Liver (tissue), 3 donors: ENCODE data around the gene EDA2R.

Experiments used
- FOXA1 ChIP-seq: IDR thresholded peaks from 2 replicates; pipeline ENCODE4 v1.6.1; 2016; ENCODE audit warnings: antibody characterized with exemption
- GABPA ChIP-seq, 2 donors: IDR thresholded peaks in 1 of 2; conservative IDR thresholded peaks in 1 of 2; 2 replicates each; pipeline ENCODE4 v1.6.1; 2016; ENCODE audit warnings: antibody characterized with exemption in 2 of 2, mild to moderate bottlenecking in 1 of 2, moderate library complexity in 1 of 2
- HNF4A ChIP-seq, 2 donors: conservative IDR thresholded peaks; 2 replicates each; pipeline ENCODE4 v1.6.1; 2016; ENCODE audit warnings: antibody characterized with exemption in 2 of 2, mild to moderate bottlenecking in 2 of 2
- JUND ChIP-seq, 2 donors: IDR thresholded peaks; 2 replicates each; pipeline ENCODE4 v1.6.1; 2016; ENCODE audit warnings: antibody characterized with exemption in 2 of 2
- NR2F2 ChIP-seq: IDR thresholded peaks from 2 replicates; pipeline ENCODE4 v1.6.1; 2016; ENCODE audit warnings: antibody characterized with exemption
- RAD21 ChIP-seq, 2 donors: IDR thresholded peaks; 2 replicates each; pipeline ENCODE4 v1.6.1; 2016; ENCODE audit warnings: antibody characterized with exemption in 2 of 2, mild to moderate bottlenecking in 2 of 2
- RXRA ChIP-seq, 2 donors: IDR thresholded peaks; 2 replicates each; pipeline ENCODE4 v1.6.1; 2017 to 2018; ENCODE audit warnings: antibody characterized with exemption in 2 of 2, mild to moderate bottlenecking in 1 of 2
- SP1 ChIP-seq: IDR thresholded peaks from 2 replicates; pipeline ENCODE4 v1.6.1; 2018; ENCODE audit warnings: antibody characterized with exemption, mild to moderate bottlenecking
- TAF1 ChIP-seq: conservative IDR thresholded peaks from 2 replicates; pipeline ENCODE4 v1.6.1; 2016; ENCODE audit warnings: antibody characterized with exemption, mild to moderate bottlenecking
- YY1 ChIP-seq: IDR thresholded peaks from 2 replicates; pipeline ENCODE4 v1.6.1; 2016; ENCODE audit warnings: antibody characterized with exemption, mild to moderate bottlenecking
- TF ChIP-seq, protein P1 (sequence below): IDR thresholded peaks from 2 replicates; pipeline ENCODE4 v1.6.1; 2016; ENCODE audit warnings: antibody characterized with exemption
- TF ChIP-seq, protein P2 (sequence below): fragments of 150-350 bp; IDR thresholded peaks from 2 replicates; pipeline ENCODE4 v1.5.1; 2017; ENCODE audit warnings: improper control_type of control experiment, low read depth, low read length; ENCODE audit not compliant: missing input control
- TF ChIP-seq, protein P3 (sequence below): IDR thresholded peaks from 2 replicates; pipeline ENCODE4 v1.6.1; 2016; ENCODE audit warnings: antibody characterized with exemption, mild to moderate bottlenecking
- TF ChIP-seq, protein P4 (sequence below): IDR thresholded peaks from 2 replicates; pipeline ENCODE4 v1.6.1; 2016; ENCODE audit warnings: antibody characterized with exemption
- donor health status: healthy.
- donor health status: healthy.

DNA sequence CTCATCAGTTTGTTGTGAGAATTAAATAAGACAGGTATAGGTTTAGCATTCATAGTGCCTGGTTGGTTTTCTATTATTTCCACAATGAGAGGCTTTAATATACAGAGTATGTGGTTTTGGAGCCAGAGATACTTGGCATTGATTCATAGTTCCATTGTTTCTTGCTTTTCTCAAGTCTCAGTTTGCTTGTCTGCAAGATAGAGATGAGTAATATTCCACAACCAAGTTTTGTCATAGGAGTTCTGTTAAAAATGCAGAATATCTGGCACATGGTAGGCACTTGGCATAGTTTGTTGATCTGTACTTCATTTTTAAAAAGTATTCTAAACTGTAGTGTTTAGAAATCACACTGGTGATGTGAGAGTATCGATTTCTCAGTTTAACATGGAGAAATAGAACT, 37.5 kb upstream of the EDA2R start:
- TF ChIP-seq TAF1 (no peak), SP1 (no peak), RAD21 (IDR thresholded peaks at IDR 0.05) (no peak), HNF4A (conservative IDR thresholded peaks at IDR 0.05) (no peak), JUND (IDR thresholded peaks at IDR 0.05) (no peak), RXRA (IDR thresholded peaks at IDR 0.05) (no peak), NR2F2 (no peak), GABPA (IDR thresholded peaks at IDR 0.05 in 1 of 2, conservative IDR thresholded peaks at IDR 0.05 in 1 of 2) (no peak), FOXA1 (no peak), YY1 (no peak)
- TF ChIP-seq, protein P1, sequence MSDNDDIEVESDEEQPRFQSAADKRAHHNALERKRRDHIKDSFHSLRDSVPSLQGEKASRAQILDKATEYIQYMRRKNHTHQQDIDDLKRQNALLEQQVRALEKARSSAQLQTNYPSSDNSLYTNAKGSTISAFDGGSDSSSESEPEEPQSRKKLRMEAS, result no peak
- TF ChIP-seq, protein P2, sequence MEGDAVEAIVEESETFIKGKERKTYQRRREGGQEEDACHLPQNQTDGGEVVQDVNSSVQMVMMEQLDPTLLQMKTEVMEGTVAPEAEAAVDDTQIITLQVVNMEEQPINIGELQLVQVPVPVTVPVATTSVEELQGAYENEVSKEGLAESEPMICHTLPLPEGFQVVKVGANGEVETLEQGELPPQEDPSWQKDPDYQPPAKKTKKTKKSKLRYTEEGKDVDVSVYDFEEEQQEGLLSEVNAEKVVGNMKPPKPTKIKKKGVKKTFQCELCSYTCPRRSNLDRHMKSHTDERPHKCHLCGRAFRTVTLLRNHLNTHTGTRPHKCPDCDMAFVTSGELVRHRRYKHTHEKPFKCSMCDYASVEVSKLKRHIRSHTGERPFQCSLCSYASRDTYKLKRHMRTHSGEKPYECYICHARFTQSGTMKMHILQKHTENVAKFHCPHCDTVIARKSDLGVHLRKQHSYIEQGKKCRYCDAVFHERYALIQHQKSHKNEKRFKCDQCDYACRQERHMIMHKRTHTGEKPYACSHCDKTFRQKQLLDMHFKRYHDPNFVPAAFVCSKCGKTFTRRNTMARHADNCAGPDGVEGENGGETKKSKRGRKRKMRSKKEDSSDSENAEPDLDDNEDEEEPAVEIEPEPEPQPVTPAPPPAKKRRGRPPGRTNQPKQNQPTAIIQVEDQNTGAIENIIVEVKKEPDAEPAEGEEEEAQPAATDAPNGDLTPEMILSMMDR, result no peak
- TF ChIP-seq, protein P3, sequence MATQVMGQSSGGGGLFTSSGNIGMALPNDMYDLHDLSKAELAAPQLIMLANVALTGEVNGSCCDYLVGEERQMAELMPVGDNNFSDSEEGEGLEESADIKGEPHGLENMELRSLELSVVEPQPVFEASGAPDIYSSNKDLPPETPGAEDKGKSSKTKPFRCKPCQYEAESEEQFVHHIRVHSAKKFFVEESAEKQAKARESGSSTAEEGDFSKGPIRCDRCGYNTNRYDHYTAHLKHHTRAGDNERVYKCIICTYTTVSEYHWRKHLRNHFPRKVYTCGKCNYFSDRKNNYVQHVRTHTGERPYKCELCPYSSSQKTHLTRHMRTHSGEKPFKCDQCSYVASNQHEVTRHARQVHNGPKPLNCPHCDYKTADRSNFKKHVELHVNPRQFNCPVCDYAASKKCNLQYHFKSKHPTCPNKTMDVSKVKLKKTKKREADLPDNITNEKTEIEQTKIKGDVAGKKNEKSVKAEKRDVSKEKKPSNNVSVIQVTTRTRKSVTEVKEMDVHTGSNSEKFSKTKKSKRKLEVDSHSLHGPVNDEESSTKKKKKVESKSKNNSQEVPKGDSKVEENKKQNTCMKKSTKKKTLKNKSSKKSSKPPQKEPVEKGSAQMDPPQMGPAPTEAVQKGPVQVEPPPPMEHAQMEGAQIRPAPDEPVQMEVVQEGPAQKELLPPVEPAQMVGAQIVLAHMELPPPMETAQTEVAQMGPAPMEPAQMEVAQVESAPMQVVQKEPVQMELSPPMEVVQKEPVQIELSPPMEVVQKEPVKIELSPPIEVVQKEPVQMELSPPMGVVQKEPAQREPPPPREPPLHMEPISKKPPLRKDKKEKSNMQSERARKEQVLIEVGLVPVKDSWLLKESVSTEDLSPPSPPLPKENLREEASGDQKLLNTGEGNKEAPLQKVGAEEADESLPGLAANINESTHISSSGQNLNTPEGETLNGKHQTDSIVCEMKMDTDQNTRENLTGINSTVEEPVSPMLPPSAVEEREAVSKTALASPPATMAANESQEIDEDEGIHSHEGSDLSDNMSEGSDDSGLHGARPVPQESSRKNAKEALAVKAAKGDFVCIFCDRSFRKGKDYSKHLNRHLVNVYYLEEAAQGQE, result no peak
- TF ChIP-seq, protein P4, sequence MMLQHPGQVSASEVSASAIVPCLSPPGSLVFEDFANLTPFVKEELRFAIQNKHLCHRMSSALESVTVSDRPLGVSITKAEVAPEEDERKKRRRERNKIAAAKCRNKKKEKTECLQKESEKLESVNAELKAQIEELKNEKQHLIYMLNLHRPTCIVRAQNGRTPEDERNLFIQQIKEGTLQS, result no peak
